IPS-18c (cell line): ENCODE measurements around the gene ERG28.
"Not testable (repeated sequence)": the region's sequence is repeated elsewhere in the genome, so short reads cannot be mapped to it uniquely, and the experiment has no call there.

Experiments used
- H3K4me3 ChIP-seq: 2 replicates; pipeline ENCODE4 v1.7.0; 2013; ENCODE audit warnings: low read depth, mild to moderate bottlenecking, low read length, moderate library complexity; ENCODE audit not compliant: insufficient read depth
- H3K9me3 ChIP-seq: one replicate; pipeline ENCODE4 v1.6.1; 2013; ENCODE audit warnings: mild to moderate bottlenecking, low read length, moderate library complexity; ENCODE audit not compliant: control insufficient read depth, insufficient read depth

The ERG28 gene, protein sequence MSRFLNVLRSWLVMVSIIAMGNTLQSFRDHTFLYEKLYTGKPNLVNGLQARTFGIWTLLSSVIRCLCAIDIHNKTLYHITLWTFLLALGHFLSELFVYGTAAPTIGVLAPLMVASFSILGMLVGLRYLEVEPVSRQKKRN

DNA sequence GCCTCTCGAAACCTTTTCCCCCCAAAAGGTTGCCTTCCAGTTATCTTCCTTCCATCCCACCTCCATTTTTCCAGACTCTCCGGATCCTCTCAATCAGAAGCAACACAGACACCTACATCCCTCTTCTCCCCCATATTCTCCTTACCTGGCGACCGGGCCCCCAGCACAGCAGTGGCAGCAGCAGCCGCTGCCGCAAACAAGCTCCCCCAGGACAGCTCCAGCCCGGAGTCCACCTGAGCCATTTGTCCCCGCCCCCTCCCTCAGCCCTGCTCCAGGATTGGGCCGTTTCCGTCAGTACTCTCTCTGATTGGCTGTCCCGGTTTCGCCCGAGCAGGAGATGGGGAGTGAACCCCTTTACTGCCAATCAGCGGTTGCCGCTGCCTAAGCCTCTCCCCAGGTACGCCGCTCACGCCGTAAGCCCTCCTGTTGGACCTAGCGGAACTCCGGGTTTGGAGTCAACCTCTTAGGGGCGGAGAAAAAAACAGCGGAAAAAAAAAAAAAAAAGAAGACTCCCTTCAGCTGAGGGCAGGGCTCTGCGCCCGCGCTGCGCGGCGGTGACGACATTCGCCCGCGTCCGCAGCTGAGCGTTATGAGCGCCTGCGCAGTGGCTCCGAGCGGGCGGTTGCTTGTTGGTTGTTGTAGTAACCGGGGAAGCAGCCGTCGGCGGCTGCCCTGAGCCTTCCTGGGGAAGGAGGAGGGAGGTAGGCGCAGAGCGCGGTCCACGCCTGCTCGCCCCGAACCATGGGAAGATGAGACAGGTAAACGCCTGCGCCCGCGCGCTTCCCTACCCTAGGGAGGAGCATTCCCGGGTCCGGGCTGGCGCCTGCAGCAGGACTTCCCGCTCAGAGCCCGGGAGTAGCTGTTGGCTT lies at the start of gene ERG28, which contains the start of gene TTLL5:
ERG28 (minus strand) TSS at position 247 of the 869 bp plus-strand sequence. CDS start 3,374 bp downstream, outside the sequence.
TTLL5 (plus strand) TSS at position 617 of the 869 bp plus-strand sequence. CDS start 1,904 bp downstream, outside the sequence.
- H3K4me3 ChIP-seq = peak within 1 kb of the TSS; percentile 95

DNA sequence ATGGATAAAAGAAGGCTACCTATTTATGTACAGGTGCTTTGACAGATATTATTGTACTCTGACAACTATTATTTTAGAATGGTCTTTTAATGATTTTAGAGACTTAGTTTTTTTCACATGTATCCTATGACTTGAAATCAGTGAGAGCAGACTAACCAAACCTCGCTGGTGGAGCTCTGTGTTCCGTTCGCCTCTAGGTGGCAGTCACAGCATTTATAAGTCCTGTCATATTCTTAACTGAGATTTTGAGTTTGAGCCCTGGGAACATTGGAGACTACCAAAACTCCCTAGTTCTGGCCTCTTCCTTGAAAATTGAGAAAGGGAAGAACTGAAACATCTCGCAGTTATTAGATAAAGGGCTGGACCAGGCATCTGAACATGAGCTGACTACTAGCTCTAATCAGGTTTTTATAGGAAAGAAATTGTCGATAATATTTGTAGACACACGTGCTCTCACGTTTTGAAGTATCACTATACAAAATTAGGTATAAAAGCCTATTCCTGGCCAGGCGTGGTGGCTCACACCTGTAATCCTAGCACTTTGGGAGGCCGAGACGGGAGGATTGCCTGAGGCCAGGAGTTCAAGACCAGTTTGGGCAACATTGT lies 48.6 kb upstream of the ERG28 start:
- H3K9me3 ChIP-seq = no peaks in the 10 kb centered on the region
- H3K4me3 ChIP-seq = no peak overlapping the region

More for the DNA sequence above, at the start of gene ERG28, which contains the start of gene TTLL5:
- peaks cover 2% of the 10 kb centered on the region for H3K9me3 ChIP-seq

DNA sequence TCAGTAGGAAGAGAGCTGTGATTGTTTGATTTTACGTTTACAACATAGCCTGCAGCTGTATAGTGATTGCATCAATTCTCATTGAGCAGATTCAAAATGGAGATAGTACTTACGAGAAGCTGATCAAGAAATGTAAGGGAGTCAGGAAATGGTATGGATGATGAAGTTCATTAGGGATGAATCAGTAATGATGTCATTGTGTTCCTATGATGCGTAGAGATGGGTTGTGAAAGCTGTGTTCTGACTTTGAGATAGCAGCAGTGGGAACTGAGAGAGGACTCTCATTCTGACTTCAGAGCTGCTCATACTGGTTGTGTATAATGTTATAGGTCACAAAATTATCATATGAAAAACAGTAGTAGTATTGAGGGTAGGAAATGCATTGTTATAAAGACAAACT lies 44.3 kb upstream of the ERG28 start:
- H3K9me3 ChIP-seq = no peaks in the 10 kb centered on the region
- no peak overlapping the region for H3K4me3 ChIP-seq

DNA sequence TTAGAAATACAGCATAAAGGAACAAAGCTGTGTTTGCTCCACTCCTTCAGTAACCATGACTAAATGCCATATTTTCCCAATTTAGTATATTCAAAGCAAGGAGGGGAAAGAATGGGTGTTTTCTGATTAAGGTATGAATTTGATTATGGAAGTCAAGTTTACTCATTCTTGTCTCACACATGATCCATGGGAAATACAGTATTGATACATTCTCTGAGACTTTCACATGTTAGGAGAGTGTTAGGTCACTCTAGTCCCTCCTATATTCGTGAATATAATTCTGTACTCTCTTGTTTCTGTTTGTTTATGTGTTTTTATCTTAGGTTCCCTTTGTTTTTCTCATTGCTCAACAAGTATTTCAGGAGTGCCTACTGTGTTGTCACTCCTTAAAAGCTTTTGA lies 42.8 kb upstream of the ERG28 start:
- Histone ChIP-seq H3K4me3 (no peak overlapping the region), H3K9me3 (no peaks in the 10 kb centered on the region)

DNA sequence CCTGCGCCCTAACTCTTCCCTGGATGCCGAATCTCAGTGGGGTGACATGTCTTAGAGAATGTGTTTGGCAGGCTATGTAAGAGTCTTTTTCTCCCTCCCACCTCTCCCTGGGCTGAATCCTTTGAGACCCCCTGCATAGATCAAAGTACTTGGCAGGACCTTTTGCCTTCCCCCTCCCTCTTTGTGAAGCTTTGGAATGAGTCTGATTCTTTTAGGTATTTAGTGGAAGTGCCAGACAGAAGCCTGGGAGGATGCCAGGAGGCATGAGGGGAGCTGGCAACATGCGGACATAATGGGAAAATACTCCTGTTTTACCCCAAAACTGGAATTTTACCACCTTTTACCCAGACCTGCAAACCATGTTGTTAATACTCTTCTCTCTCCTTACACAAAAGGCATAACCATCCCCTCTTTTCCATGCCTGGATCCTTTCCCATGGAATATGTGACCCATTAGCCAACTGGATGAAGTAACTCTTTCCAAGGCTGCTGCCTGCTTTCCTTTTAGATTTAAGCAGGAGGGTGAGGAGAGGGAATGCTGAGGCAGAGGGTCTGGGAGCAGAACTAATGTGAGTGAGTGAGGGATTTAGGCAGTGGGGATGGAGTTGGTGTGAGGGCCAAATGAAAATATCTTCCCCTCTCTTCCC lies 42.1 kb upstream of the ERG28 start:
- no peaks in the 10 kb centered on the region for H3K9me3 ChIP-seq

DNA sequence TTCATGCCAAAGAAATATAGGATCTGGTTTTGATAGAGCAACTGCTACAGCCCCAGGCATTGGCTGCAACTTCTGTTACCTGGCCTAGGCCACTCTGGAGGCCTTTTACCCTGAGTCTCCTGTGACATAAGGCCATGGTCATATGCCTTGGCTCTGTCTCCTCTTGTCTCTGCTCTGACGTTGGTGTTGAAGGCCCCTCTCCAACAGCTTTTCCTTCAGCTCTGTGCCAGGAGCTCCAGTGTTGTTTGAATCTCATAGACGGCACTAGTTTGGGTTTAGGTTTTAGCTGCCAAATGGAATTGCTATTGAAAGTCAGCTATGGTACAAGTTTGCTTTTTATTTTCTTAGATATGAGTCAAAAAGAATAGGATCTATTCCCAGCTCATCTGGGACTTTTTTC lies 41.4 kb upstream of the ERG28 start:
- no peak overlapping the region for H3K4me3 ChIP-seq
- no peaks in the 10 kb centered on the region for H3K9me3 ChIP-seq

More for the DNA sequence above, 42.1 kb upstream of the ERG28 start:
- no peak overlapping the region for H3K4me3 ChIP-seq

DNA sequence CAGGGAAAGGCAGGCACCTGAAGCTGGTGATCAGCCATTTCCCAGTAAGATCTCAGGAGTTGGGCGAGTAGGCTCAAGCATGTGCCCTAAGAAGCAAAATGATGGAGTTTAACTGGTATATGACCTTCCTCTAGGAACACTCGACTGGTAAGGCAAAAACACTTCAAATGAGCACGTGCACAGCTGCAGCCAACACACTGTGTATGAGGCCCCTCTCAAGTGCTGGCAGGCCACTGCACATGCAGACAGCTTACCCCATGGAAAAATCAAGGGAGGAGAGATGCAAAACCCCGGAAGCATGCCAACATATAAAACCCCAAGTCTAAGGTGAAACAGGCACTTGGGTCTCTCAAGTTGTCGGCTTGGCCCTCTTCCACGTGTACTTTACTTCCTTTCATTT lies 39.6 kb upstream of the ERG28 start:
- H3K4me3 ChIP-seq = no peak overlapping the region
- no peaks in the 10 kb centered on the region for H3K9me3 ChIP-seq

DNA sequence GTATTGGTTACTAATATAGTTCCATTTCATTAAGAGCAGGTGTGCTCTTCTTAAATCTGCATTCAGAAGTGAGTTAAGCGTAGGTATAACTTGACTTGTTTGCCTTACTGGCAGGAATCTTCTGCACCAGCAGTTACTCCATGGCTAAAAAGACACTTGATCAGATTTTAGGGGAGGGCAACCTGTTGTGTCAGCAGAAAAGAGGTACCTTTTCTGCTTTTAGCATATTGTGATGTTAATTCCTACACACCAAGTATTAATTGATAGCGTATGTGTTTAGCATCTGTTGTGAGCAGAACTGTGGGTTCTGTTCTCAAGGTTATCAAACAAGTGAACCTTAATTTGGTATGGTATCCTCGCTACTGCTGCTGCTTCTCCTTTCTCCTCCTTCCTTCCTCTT lies 38.7 kb upstream of the ERG28 start:
- H3K9me3 ChIP-seq = no peaks in the 10 kb centered on the region
- no peak overlapping the region for H3K4me3 ChIP-seq

DNA sequence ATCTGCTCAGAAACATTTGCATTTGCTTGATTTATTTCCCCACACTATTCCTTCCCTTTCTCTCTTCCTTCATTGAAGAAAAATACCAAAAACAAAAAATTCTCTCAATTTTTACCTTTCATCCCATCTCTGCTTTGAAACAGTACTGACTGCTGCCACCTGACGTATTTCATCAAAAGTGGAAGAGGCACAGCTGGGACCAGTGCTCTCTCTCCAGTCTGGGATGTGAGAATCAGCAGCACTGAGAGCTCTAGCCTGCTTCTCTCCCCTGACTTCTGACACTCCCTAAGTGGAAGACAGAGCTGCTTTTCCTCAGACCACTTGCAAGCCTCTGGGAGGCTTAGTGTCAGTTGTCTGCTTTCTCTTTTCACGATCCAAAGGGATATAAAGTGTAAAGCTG lies 37.2 kb upstream of the ERG28 start:
- H3K4me3 ChIP-seq = no peak overlapping the region

DNA sequence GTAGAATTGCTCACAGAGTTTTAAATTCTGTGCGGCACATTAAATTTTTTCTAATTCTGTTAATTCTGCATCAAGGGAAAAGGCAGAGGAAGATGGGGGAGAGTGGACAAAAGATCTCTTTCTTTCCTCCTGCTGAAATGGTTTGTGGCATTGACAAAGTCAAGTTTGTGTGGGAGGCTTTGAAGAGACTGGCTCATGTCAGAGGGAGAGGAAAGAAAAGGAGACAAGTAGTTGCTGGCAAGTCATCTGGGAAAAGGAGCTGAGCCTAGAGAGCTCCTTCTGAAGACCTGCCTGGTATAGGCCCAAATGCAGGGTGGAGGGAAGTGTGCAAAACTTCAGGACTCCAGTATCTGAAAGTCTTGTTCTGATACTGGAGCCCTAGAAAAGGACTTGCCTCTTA lies 36.7 kb upstream of the ERG28 start:
- Histone ChIP-seq H3K4me3 (no peak overlapping the region), H3K9me3 (no peaks in the 10 kb centered on the region)

More for the DNA sequence above, 37.2 kb upstream of the ERG28 start:
- H3K9me3 ChIP-seq = no peaks in the 10 kb centered on the region

DNA sequence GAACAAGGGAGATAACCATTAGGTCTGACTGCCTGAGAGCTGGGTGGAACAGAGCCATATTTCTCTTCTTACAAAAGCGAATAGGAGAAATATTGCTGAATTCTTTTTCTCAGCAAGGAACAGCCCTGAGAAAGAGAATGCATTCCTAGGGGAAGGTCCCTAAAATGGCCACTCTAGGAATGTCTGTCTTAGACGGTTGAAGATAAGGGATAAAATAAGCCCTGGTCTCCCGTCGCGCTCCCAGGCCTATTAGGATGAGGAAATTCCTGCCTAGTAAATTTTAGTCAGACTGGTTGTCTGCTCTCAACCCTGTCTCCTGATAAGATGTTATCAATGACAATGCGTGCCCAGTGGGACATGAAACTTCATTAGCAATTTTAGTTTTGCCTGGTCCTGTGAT lies 34.3 kb upstream of the ERG28 start:
- not testable (repeated sequence) for H3K9me3 ChIP-seq, H3K4me3 ChIP-seq

DNA sequence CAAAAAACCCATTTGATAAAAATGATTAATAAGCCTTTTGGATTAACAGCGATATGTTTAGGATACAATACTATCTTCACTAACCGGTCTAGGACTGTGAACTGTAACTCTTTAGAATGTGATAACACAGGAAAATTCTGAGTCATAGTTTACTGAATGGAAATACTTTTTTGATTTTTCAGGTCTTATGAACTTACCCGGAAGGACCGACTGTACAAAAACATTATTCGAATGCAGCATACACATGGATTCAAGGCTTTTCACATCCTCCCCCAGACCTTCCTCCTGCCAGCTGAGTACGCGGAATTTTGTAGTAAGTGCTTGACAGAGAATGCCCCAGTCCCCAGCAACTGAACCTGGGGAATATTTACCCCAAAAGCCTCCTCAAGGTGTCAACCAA lies 29.3 kb upstream of the ERG28 start:
- no peak overlapping the region for H3K4me3 ChIP-seq
- H3K9me3 ChIP-seq = no peaks in the 10 kb centered on the region

DNA sequence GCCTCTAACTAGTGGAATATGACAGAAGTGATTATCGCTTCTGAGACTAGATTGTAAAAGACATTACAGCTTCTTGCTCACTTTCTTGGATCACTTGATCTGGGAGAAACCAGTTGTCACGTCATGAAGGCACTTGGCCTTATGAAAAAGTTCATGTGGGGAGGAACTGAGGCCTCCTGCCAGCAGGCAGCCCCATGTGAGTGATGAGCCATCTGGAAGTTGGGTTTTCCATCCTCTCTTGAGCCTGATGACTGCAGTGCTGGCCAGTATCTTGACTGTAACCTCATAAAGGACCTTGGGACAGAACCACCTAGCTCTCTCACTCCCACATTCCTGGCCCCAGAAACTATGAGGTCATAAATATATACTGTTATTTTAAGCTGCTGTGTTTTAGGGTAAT lies 28.3 kb upstream of the ERG28 start:
- no peak overlapping the region for H3K4me3 ChIP-seq
- no peaks in the 10 kb centered on the region for H3K9me3 ChIP-seq

DNA sequence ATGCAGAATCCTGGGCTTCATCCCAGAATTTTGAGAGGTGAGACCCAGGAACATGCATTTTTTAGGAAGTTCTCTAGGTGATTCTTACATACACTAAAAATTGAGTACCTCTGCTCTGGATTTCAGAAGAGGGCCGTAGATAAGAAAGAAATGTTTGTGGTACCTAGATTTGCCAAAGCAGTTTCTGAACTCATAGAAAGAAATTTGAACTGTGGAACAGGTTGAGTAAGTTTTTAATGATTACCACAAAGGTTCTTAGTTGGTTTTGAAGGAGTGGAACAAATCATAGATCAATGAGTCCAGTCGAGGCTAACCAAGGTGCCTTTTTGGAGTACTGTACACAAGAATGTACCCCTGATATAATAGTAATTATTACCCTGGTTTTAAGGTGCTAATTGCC lies 25.2 kb upstream of the ERG28 start:
- Histone ChIP-seq H3K9me3 (no peaks in the 10 kb centered on the region), H3K4me3 (no peak overlapping the region)

DNA sequence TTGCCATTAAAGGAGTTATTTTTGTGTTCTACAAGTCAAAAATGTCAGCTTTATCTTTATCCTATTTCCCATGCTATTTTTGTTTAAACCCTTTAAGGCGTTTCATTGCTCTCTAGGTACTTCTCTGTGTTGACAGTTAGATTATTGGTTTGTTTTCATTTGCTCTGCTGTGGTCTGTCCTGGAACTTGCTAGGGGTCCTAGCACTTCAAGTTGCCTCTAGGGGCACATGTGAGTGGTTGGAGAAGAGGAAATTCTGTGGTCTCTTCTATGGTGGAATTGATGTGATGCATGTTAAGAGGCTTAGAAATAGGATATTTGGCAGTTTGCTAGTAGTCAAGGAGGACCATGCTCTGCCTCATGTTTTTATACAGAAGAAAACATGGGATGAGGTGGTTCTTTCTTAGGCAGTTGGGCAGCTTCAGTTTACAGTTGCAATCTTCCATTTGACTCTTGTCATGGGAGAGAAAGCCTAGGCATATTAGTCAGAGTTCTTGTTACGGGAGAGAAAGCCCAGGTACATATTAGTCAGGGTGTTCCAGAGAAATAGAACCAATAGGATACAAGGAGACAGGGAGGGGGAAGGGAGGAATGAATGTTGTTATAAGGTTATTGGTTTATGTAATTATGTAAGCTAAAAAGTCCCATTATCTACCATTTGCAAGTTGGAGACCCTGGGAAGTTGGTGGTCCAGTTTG lies 14.7 kb upstream of the ERG28 start:
- Histone ChIP-seq H3K4me3 (no peak overlapping the region), H3K9me3 (no peaks in the 10 kb centered on the region)

DNA sequence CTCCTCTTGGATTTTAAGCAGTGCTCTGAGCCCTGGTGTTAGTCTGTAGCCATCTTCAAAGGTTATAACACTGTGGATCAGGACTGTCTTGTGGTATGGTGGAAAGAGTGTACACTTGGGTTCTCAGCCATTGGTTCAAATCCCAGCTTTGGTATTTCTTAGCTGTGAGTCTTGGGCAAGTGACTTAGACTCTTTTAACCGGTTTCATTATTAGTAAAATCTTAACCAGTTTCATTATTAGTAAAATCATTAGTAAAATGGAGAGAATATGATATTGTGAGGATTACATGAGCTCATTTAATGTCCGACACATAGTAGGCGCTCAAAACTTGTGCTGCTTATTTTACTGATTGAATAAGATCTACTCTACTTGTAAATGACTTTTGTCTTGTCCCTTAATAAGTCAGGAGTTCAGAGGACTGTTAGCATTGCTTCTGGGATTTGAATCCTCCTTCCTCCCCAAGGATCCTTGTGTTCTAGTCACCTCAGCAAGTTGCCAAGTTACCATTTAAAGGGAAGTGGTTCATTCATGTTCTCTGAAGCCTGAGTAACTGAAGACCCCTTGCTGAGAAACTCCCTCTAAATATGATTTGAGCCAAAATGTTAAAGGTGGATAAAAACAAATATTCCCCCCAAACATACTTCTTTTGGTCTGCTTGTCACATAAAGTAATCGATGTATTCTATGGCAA lies 12.8 kb upstream of the ERG28 start:
- Histone ChIP-seq H3K4me3 (no peak overlapping the region), H3K9me3 (no peaks in the 10 kb centered on the region)
